OCI-LY7 (cell line): ENCODE data around the gene CDA.

Experiments
- CTCF ChIP-seq: fragments of 200-600 bp; sonication (generic); conservative IDR thresholded peaks from 2 replicates; pipeline ENCODE4 v1.5.1; 2014; ENCODE audit warnings: mild to moderate bottlenecking, antibody characterized with exemption, low read length, moderate library complexity, mixed read lengths
- EZH2phosphoT487 ChIP-seq: fragments of 200-600 bp; sonication (generic); IDR thresholded peaks from 2 replicates; pipeline ENCODE4 v1.6.1; 2018; ENCODE audit warnings: low read depth, borderline replicate concordance, mild to moderate bottlenecking, mixed run types, antibody characterized with exemption, low read length, moderate library complexity, mixed read lengths

- TF ChIP-seq CTCF (no peak), EZH2phosphoT487 (no peak)
Observed at GRCh38 chr1:20578721-20579395, 10.0 kb upstream of the CDA start.
